ENCODE data around the gene GP9. TPM values are rescaled to one million over a fixed set of nuclear protein-coding genes. Genes with fewer than 3 reads are reported as not detected.

GP9 gene
- polyA plus RNA-seq, 3 donors = 0.13 TPM; not detected in 2

DNA sequence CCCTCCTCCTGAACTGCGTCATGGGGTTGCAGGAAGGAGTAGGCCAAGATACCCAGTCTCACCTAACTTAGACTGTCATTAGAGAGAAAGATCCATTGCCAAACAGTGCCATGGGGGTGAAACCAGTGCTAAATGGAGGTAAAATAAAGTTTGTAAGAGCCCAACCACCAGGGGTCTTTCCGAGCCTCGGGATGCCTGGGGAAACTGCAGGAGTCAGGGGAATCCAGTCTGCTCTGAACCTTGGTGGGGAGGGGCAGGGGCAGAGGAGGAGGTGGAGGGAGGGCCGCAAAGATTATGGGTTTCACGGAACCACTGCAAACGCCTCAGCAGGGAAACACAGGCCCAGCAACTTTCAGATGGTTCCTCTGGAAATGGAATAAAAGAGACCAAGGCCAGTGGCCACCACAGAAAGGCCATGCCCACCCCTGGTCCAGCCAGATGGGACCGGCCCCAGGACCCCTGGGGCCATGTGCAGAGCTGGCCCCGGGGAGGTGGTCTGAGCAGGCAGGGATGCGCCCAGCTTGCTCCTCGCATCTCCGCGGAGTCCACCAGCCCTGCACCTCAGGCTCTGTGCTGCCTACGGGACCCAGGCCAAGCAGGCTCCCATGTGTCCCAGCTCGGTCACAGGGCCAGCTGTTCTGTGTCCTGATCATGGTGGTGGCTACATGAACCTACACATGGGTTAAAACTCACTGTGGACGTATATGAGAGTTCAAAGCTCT lies 19.8 kb upstream of the GP9 start:
- WGBS, 3 donors = 88 to 94% (median 92%) methylated on average over 15 of the region's 15 CpGs
- H3K27ac ChIP-seq (ENCODE audit: low read depth, low read length) = no peak overlapping the region

DNA sequence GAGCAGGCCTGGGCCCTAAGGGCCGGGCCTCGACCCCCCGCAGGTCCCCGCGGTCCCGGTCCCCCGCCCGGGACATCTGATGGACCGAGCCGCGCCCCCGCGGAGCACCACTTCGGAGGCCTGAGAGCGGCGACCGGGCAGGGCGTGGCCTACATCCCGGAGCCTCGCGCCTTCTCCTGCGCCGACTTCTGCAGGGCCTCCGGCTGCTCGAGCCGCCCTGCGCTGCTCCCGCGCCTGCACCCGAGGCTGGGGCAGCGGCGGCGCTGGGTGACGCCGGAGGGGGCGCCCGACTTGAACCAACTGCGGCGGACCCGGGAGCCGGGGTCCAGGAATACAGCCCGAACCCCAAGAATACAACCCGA lies 14.9 kb upstream of the GP9 start:
- 4 to 9% (median 4%) methylated on average over 39 to 43 of the region's 43 CpGs for WGBS, 3 donors
- no peak overlapping the region for H3K27ac ChIP-seq (ENCODE audit: low read depth, low read length)

DNA sequence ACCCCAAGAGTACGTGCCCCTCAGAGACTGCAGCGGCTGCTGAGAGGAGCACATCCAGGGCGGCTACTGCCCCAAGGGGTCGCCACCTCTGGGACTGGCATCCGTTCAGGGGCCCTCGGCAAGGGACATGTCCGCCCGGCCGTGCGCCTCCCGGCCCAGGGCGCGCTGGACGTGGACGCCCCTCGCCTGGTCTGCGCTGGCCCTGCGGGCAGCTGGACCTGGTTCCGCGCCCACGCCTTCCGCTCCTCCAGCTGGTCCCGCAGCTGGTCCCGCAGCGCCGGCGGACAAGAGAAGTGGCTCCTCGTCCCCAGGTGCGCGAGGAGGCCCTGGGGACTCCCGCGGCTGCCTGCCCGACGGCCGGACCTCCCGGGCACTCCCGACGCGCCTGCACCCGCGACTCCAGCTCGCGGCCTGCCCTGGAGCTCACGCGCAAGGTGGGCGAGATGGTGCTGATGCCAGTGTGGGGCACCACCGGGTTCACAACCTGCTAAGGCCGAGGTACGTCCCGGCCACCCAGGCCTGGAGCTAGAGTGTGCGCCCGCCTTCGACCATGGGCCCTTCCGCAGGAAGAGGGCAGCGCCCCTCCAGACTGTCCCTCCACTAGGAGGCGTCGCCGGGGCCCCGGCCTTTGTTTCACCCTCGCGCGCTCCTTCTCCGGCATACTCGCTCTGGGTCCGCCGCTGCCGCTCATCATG lies 14.4 kb upstream of the GP9 start:
- WGBS, 3 donors = 31 to 40% (median 32%) methylated on average over 59 to 67 of the region's 67 CpGs
- no peak overlapping the region for H3K27ac ChIP-seq (ENCODE audit: low read depth, low read length)

GRCh38 chr3:129046732-129047552 lies 13.6 kb upstream of the GP9 start:
- 88 to 91% (median 89%) methylated on average over 37 to 46 of the region's 46 CpGs for WGBS, 3 donors
- H3K27ac ChIP-seq (ENCODE audit: low read depth, low read length) = no peak overlapping the region

DNA sequence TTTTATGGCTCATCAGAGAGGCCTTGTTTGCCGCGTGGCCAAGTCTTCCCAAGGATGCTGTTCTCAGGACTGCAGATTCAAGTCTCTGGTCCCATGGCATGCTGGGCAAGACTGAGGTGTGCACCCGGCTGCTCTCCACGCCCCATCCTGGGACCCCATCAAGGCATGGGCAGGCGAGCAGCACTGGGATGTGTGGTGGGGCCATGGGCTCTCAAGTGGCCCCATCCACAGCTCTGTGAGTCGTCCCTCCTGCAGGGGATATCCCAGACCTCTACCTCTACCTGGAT lies 13.1 kb upstream of the GP9 start:
- H3K27ac ChIP-seq (ENCODE audit: low read depth, low read length) = no peak overlapping the region
- 94 to 95% (median 95%) methylated on average over 6 of the region's 6 CpGs for WGBS, 3 donors

DNA sequence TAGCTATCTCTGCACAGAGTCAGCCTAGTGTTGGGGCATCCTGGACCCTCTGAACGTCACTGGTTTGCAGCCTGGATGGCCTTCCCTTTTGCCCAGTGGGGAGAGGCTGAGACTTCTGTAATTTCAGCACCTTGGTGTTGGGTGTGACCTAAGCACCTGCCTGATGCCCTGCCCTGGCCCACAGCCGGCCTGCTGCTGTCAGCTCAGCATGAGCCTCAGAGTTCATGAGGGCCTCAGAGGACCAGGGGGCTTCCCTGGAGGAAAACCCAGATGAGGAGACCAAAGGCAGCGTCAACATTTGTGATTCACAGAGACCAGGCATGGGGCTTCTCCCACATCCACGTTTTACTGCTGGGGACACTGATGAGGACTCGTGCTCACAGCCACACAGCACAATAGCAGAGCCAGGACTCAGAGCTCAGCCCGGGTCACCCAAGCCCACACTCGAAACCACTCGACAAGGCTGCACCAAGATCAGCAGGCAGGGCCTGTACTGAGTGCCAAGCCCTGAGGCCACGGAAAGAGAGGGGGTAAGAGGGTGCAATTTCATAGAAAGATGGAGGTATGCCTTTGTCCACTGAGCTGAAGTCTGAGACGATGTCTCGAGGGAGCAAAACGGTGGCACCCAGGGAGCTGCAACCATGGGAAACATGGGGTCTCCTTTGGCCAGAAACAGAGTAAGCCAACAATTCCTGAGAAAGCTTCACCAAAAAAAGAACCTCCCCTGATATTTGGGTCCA lies 9.9 kb upstream of the GP9 start:
- no peak overlapping the region for H3K27ac ChIP-seq (ENCODE audit: low read depth, low read length)

GRCh38 chr3:129051871-129052340 lies 8.7 kb upstream of the GP9 start:
- WGBS, 3 donors = 28 to 61% (median 53%) methylated on average over 5 of the region's 5 CpGs
- H3K27ac ChIP-seq (ENCODE audit: low read depth, low read length) = no peak overlapping the region

More for the DNA sequence above, 9.9 kb upstream of the GP9 start:
- 91 to 93% (median 92%) methylated on average over 12 of the region's 12 CpGs for WGBS, 3 donors

- no peak overlapping the region for H3K27ac ChIP-seq (ENCODE audit: low read depth, low read length)
- 38 to 70% (median 64%) methylated on average over 6 of the region's 6 CpGs for WGBS, 3 donors
Observed at GRCh38 chr3:129052675-129053074, 7.9 kb upstream of the GP9 start.

GRCh38 chr3:129054605-129055104 lies 5.9 kb upstream of the GP9 start:
- WGBS, 3 donors = 34 to 93% (median 63%) methylated on average over 3 of the region's 3 CpGs
- no peak overlapping the region for H3K27ac ChIP-seq (ENCODE audit: low read depth, low read length)

DNA sequence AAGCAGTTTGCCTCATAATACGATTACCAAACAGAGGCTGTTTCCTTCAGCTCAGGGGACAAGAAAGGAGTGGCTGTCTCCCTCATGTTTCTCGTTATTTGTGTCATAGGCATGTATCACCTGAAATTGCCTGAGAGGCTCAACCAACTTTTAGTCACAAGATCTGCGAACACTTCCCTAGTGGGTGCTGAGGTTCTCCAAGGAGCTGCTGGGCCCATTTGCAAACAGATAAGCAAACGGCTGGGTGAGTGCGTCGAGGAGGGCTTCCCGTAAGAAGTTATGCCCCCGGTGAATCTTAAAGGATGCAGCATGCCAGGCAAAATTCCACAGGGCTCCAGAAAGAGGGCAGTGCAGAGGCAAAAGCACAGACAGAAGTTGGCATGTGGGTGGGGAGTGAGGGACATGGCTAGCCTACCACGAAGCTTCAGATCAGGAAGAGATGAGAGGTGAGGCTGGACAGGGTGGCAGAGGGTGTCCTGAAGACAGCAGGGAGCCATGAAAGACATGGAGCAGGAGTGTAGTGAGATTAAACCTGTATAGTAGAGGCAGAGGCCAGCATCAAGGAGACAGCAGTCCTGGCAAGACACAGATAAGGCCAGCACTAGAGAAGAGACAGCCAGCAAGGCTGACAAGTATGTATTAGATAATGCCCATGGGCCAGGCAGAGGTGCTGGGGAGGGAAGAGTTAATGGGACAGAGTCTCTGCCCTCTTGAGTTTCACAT lies 4.0 kb upstream of the GP9 start:
- WGBS, 3 donors = 28 to 73% (median 71%) methylated on average over 9 of the region's 9 CpGs
- no peak overlapping the region for H3K27ac ChIP-seq (ENCODE audit: low read depth, low read length)

GRCh38 chr3:129057249-129057648 lies 3.3 kb upstream of the GP9 start:
- H3K27ac ChIP-seq (ENCODE audit: low read depth, low read length) = no peak overlapping the region
- 90 to 96% (median 96%) methylated on average over 4 of the region's 4 CpGs for WGBS, 3 donors

GRCh38 chr3:129058441-129059200 lies 2.0 kb upstream of the GP9 start:
- no peak overlapping the region for H3K27ac ChIP-seq (ENCODE audit: low read depth, low read length)
- WGBS, 3 donors = 28 to 81% (median 76%) methylated on average over 4 of the region's 4 CpGs

DNA sequence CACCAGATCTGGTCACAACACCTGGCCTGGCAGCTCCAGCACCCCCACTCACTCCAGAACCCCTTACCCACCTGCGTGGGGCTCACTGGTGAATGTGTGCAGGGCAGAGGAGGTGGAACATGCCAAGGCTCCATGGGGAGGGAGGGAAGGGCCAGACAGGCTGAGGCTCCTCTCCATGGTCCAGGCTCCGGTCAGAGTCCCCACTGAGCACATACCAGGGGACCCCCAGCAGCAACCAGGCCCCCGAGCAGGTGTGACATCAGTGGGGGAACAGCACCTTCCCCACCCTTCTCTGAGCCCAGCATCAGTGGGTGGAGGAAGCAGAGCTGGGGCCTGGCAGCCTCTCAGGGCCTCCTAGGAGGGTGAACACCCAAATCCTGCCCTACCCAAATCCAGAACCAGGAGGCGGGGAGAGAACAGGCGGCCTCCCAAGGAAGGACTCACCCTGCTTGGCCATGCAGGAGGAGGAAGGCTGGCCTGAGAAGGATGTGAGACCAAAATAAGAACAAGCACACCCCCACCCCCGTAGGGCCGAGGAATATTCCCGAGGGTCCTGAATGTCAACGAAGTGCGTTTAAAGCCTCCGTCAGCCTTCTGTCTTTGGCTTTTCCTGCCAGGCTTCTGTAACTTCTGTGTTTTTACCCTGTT lies 1.1 kb upstream of the GP9 start:
- 67 to 80% (median 74%) methylated on average over 11 of the region's 11 CpGs for WGBS, 3 donors
- H3K27ac ChIP-seq (ENCODE audit: low read depth, low read length) = no peak overlapping the region

- 83 to 97% (median 83%) methylated on average over 18 to 19 of the region's 19 CpGs for WGBS, 3 donors
- H3K27ac ChIP-seq (ENCODE audit: low read depth, low read length) = no peak overlapping the region
Observed at GRCh38 chr3:129061023-129061887, 676 bp downstream of the GP9 start.

GRCh38 chr3:129061888-129062834 lies 1.6 kb downstream of the GP9 start:
- H3K27ac ChIP-seq (ENCODE audit: low read depth, low read length) = no peak overlapping the region
- WGBS, 3 donors = 88 to 93% (median 90%) methylated on average over 29 to 32 of the region's 32 CpGs
